Breast epithelium (tissue), 4 donors: ENCODE results near the gene TBC1D13. TPM values are rescaled to one million over a fixed set of nuclear protein-coding genes. Genes with fewer than 3 reads are reported as not detected.
"Not testable (repeated sequence)": the region's sequence is repeated elsewhere in the genome, so short reads cannot be mapped to it uniquely, and the experiment has no call there.

Experiments
- DNase-seq, 2 donors: peaks; one replicate each; pipeline ENCODE4 v3.0.0-alpha.2; 2019; ENCODE audit warnings: low spot score in 2 of 2
- H3K27ac ChIP-seq, 2 donors: fragments of 200-600 bp; sonication (generic) in 1 of 2; one replicate each; pipeline ENCODE4 v1.5.1; 2016 to 2019; ENCODE audit warnings: mild to moderate bottlenecking in 1 of 2
- H3K27me3 ChIP-seq, 2 donors: fragments of 200-600 bp; sonication (generic) in 1 of 2; one replicate each; pipeline versions ENCODE4 v1.5.1 to v1.6.0; 2017 to 2019; ENCODE audit warnings: control low read depth in 1 of 2, mild to moderate bottlenecking in 1 of 2
- H3K36me3 ChIP-seq: fragments of 200-600 bp; one replicate; pipeline ENCODE4 v1.5.1; 2019
- H3K4me1 ChIP-seq, 2 donors: fragments of 200-600 bp; sonication (generic); one replicate each; pipeline ENCODE4 v1.5.1; 2016 to 2019; ENCODE audit warnings: control low read depth in 1 of 2
- H3K4me3 ChIP-seq, 3 donors: fragments of 200-600 bp; sonication (generic); 1 replicate in 2 of 3; 2 replicates in 1 of 3; pipeline ENCODE4 v1.5.1; 2016 to 2019; ENCODE audit warnings: mild to moderate bottlenecking in 3 of 3, moderate library complexity in 2 of 3
- H3K9me3 ChIP-seq, 2 donors: fragments of 200-600 bp; sonication (generic) in 1 of 2; one replicate each; pipeline ENCODE4 v1.5.1; 2016 to 2019; ENCODE audit warnings: control low read depth in 1 of 2
- POLR2A ChIP-seq: fragments of 450-650 bp; IDR thresholded peaks from one replicate; pipeline ENCODE4 v1.6.1; 2016; ENCODE audit warnings: antibody characterized with exemption, mild to moderate bottlenecking, moderate library complexity
- POLR2AphosphoS5 ChIP-seq, 3 donors: sonication (generic); formaldehyde crosslinking; IDR thresholded peaks; one replicate each; pipeline ENCODE4 v1.6.1; 2017; ENCODE audit warnings: antibody characterized with exemption in 3 of 3
- intact Hi-C: fragments of 100-400 bp; cut with DNase I; formaldehyde crosslinking; loops from one replicate; pipeline ENCODE4 v1.15.1; 2023; ENCODE audit warnings: low total_unique reads
- total RNA-seq, 3 donors: library from RNA; depleted of rRNA; stranded (reverse); fragments of >200 nt; gene quantifications; one replicate each; pipeline ENCODE4 v1.1.0, GENCODE V29; 2016
- TF ChIP-seq, protein P1 (sequence below), 3 donors: fragments of 450-650 bp; IDR thresholded peaks; one replicate each; pipeline ENCODE4 v1.5.1; 2016 to 2017; ENCODE audit warnings: antibody characterized with exemption in 3 of 3, mild to moderate bottlenecking in 3 of 3, moderate library complexity in 3 of 3

TBC1D13 gene
- total RNA-seq, 3 donors from 2014 or later, result 14.4 to 20.0 (median 16.2) TPM

DNA sequence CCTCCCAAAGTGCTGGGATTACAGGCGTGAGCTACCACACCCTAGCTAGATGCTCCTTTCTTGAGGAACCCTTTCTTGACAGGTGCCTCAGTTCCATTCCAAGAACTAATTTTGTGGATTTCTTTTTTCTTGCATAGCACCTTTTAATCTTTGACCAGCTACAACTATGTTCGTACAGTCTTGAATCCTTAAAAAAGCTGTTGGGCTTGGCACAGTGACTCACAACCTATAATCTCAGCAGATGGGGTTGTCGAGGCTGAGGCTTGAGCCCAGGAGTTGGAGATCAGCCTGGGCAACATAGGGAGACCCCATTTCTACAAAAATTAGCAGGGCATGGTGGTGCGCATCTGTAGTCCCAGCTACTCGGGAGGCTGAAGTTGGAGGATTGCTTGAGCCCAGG lies 14.0 kb upstream of the TBC1D13 start:
- H3K4me3 ChIP-seq, result no peak overlapping the region
- no peaks in the 10 kb centered on the region for H3K9me3 ChIP-seq
- H3K36me3 ChIP-seq, result no peaks in the 10 kb centered on the region
- H3K27me3 ChIP-seq, result no peaks in the 10 kb centered on the region
- intact Hi-C loops, result no loop called here
- no peak overlapping the region for H3K27ac ChIP-seq
- peaks cover 4 to 6% of the 10 kb centered on the region in 2 donors for H3K4me1 ChIP-seq
- DNase-seq, result no peak
- TF ChIP-seq POLR2A (no peak), POLR2AphosphoS5 (IDR thresholded peaks at IDR 0.05) (no peak)
- TF ChIP-seq, protein P1, sequence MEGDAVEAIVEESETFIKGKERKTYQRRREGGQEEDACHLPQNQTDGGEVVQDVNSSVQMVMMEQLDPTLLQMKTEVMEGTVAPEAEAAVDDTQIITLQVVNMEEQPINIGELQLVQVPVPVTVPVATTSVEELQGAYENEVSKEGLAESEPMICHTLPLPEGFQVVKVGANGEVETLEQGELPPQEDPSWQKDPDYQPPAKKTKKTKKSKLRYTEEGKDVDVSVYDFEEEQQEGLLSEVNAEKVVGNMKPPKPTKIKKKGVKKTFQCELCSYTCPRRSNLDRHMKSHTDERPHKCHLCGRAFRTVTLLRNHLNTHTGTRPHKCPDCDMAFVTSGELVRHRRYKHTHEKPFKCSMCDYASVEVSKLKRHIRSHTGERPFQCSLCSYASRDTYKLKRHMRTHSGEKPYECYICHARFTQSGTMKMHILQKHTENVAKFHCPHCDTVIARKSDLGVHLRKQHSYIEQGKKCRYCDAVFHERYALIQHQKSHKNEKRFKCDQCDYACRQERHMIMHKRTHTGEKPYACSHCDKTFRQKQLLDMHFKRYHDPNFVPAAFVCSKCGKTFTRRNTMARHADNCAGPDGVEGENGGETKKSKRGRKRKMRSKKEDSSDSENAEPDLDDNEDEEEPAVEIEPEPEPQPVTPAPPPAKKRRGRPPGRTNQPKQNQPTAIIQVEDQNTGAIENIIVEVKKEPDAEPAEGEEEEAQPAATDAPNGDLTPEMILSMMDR (IDR thresholded peaks at IDR 0.05), result no peak

DNA sequence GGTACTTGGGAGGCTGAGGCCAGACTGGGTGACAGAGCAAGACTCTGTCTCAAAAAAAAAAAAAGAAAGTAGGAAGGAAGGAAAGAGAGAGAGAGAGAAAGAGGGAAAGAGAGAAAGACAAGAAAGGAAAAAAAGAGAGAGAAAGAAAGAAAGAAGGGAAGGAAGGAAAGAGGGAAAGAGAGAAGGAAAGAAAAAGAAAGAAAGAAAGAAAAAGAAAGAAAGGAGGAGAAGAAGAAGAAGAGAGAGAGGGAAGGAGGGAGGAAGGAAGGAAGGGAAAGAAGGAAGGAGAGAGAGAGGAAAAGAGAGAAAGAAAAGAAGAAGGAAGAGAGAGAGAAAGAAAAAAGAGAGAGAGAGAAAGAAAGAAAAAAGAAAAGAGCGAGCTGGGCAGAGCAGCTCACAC lies 12.2 kb upstream of the TBC1D13 start:
- TF ChIP-seq POLR2AphosphoS5 (IDR thresholded peaks at IDR 0.05) (no peak), POLR2A (no peak)
- TF ChIP-seq, protein P1 (IDR thresholded peaks at IDR 0.05), result no peak
- Histone ChIP-seq H3K36me3 (no peaks in the 10 kb centered on the region), H3K4me1 (peaks cover 4 to 6% of the 10 kb centered on the region in 2 donors), H3K27ac (no peak overlapping the region), H3K27me3 (no peaks in the 10 kb centered on the region), H3K4me3 (no peak overlapping the region), H3K9me3 (no peaks in the 10 kb centered on the region)
- intact Hi-C loops, result no loop called here
- no peak for DNase-seq

DNA sequence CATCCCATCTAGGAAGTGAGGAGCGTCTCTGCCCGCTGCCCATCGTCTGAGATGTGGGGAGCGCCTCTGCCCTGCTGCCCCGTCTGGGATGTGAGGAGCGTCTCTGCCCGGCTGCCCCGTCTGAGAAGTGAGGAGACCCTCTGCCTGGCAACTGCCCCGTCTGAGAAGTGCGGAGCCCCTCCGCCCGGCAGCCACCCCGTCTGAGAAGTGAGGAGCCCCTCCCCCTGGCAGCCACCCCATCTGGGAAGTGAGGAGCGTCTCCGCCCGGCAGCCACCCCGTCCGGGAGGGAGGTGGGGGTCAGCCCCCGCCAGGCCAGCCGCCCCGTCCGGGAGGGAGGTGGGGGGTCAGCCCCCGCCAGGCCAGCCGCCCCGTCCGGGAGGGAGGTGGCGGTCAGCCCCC lies 7.0 kb upstream of the TBC1D13 start:
- H3K4me1 ChIP-seq, H3K27me3 ChIP-seq, H3K27ac ChIP-seq, H3K36me3 ChIP-seq, H3K4me3 ChIP-seq, intact Hi-C loops, H3K9me3 ChIP-seq, DNase-seq: not testable (repeated sequence)

DNA sequence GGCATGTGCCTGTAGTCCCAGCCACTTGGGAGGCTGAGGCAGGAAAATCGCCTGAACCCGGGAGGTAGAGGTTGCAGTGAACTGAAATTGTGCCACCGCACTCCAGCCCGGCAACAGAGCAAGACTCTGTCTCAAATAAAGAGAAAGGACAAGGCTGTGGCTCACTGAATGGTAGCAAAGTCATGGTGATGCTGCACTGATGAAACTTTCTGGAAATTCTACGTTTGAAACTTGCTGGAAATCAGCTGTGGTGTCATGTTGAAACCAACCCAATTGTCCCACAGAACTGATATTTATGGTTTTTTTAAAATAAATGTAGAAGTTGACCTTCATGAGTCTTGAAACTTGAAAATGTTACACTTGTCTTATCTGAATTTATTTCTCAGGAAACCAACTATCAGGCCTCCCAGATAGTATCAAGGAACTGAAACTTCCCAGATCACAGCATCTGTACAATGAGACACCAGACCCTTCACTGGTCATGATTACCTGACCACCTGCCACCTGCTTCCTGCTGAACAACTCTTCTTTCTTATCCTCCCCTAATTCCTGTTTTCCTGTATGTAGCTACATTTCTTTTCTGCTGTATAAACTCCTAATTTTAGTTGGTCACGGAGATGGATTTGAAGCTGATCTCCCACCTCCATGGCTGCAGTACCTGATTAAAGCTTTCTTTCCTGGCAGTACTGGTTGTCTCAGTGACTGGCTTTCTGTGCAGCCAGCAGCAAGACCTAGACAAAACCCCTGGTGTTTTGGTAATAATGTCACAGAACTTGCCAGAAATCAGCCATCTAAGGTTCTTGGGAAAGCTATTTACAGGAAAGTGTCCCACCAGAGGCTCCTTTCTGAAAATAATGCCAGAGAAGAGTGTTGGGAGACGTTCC lies 5.6 kb upstream of the TBC1D13 start:
- Histone ChIP-seq H3K4me1 (no peaks in the 10 kb centered on the region), H3K9me3 (no peaks in the 10 kb centered on the region), H3K27me3 (no peaks in the 10 kb centered on the region), H3K4me3 (no peak overlapping the region), H3K36me3 (no peaks in the 10 kb centered on the region), H3K27ac (no peak overlapping the region)
- TF ChIP-seq POLR2A, result no peak
- TF ChIP-seq, protein P1 (IDR thresholded peaks at IDR 0.05), result no peak
- TF ChIP-seq POLR2AphosphoS5 (IDR thresholded peaks at IDR 0.05), result no peak
- no peak for DNase-seq
- intact Hi-C loops, result no loop called here

DNA sequence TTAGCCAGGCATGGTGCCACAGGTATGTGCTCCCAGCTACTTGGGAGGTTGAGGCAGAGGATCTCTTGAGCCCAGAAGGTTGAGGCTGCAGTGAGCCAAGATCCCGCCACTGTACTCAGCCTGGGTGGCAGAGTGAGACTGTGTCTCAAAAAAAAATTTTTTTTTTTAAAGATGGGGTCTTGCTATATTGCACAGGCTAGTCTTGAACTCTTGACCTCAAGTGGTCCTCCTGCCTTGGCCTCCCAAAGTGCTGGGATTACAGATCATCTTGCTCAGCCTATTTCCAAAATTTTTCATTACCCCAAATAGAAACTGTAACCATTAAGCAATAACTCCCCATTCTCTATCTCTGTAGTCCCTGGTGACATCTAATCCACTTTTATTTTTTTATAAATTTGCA lies 4.4 kb upstream of the TBC1D13 start:
- Histone ChIP-seq H3K4me3 (no peak overlapping the region), H3K27me3 (no peaks in the 10 kb centered on the region), H3K36me3 (no peaks in the 10 kb centered on the region), H3K27ac (no peak overlapping the region), H3K9me3 (no peaks in the 10 kb centered on the region), H3K4me1 (no peaks in the 10 kb centered on the region)
- intact Hi-C loops, result no loop called here
- TF ChIP-seq POLR2AphosphoS5 (IDR thresholded peaks at IDR 0.05) (no peak), POLR2A (no peak)
- TF ChIP-seq, protein P1 (IDR thresholded peaks at IDR 0.05), result no peak
- DNase-seq, result no peak
